ENCODE results near the gene EXOC6B.

The EXOC6B gene

DNA sequence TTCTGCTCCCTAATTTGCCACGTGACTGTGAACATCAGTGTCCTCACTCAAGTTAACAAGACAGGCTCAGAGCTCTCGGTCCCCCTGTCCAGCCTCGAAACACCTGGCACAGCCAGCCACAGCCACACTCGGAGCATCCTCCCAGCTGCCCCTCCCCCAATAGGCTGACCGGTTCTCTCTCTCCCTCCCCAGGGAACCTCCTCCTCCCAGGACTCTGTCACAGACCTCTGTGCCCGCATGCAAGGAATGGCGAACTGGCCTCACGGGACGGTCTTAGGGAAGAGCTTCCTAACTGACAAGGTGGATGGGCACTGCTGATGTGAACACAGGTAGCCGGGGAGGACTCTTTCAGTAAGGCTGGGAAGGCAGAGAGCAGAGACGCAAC is 697.0 kb downstream of the EXOC6B start:
- Histone ChIP-seq H3K4me3 (no peak overlapping the region), H3K9ac (ENCODE audit: insufficient read length) (no peak overlapping the region), H3K27ac (no peak overlapping the region), H3K36me3 (ENCODE audit: insufficient read depth, low read length) (peaks cover 18% of the 10 kb centered on the region), H3K9me3 (ENCODE audit: low read depth, low read length) (no peaks in the 10 kb centered on the region)
- TF ChIP-seq FOXP2 (optimal IDR thresholded peaks at IDR 0.05; ENCODE audit: control extremely low read depth, extremely low read length, insufficient read depth) (no peak), POLR2AphosphoS5 (IDR thresholded peaks at IDR 0.05; ENCODE audit: borderline replicate concordance, low read depth, low read length) (no peak), EZH2 (IDR thresholded peaks at IDR 0.05) (no peak)
- DNase-seq (ENCODE audit: low read depth, low spot score): no peak

DNA sequence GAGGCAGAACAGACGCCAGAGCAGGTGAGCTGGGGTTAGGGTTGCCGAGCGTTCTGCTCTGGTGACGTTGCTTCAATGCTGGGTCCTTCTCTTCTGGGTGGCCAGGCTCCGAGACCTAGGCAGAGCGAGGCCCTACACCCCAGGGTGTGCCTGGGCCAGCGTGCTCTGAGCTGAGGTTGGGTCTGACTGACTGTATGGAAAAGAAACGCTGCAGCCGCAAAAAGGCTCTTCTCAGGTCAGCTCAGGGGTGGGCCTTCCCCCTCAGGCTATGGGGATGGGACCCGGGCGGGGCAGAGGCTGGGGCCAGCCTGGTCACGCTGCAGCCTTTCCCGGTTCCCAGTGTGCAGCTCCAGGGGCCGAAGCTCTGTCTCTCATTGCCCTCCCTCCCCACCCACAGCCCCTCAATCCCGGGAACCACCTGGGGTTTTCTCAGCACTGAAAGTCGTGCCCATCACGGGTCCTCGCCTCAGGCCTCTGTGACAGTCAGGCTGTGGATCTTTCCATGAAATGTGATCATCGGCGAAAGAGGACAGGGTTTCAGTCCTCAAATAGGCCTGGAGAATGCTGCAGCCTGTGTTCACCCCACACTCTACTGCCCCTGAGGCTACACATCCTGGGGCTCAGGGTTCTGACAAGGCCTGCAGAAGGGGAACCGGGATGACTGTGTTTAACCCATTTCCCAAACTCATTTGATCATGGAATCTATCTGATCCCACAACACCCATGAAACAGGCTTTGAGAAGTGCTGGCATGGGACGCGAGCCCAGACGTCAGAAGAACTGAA is 697.6 kb downstream of the EXOC6B start:
- Histone ChIP-seq H3K9me3 (ENCODE audit: low read depth, low read length) (no peaks in the 10 kb centered on the region), H3K9ac (ENCODE audit: insufficient read length) (no peak overlapping the region), H3K36me3 (ENCODE audit: insufficient read depth, low read length) (peaks cover 12% of the 10 kb centered on the region), H3K4me3 (no peak overlapping the region), H3K27ac (no peak overlapping the region)
- DNase-seq (ENCODE audit: low read depth, low spot score): no peak
- TF ChIP-seq POLR2AphosphoS5 (IDR thresholded peaks at IDR 0.05; ENCODE audit: borderline replicate concordance, low read depth, low read length) (no peak), FOXP2 (optimal IDR thresholded peaks at IDR 0.05; ENCODE audit: control extremely low read depth, extremely low read length, insufficient read depth) (no peak)

DNA sequence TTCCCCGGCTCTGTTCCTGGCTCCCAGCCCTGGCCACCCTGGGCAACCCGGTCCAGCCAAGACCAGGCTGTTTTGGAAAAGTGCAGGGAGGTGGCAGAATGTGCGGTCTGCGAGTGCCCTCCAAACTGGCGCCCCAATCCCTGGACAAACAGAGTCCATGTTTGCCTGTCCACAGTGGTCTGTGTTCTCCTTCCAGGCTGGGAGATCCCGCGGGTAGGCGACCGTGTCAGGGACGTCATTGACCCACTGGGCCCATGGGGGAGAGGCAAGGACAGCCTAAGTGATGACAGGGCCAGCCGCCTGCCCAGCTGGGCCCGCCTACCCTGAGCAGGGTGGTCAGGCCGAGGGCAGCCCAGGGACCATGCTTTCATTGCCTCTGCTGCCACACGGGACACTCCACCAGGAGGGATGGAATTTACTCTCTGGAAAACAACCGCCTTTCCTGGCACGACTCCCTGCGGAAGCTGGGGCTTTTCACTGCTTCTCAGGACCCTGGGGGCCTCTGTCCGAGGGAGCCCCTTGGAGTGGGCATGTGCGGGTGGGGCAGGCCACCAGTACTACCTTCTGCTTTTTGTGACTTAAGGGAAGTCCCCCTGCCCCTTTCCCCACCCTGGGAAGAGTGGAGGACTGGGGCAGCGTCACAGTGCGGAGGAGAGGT is 698.3 kb downstream of the EXOC6B start:
- DNase-seq (ENCODE audit: low read depth, low spot score): no peak
- TF ChIP-seq EZH2 (IDR thresholded peaks at IDR 0.05) (no peak), POLR2AphosphoS5 (IDR thresholded peaks at IDR 0.05; ENCODE audit: borderline replicate concordance, low read depth, low read length) (no peak), FOXP2 (optimal IDR thresholded peaks at IDR 0.05; ENCODE audit: control extremely low read depth, extremely low read length, insufficient read depth) (no peak)
- H3K9ac ChIP-seq (ENCODE audit: insufficient read length): no peak overlapping the region
- no peak overlapping the region for H3K27ac ChIP-seq
- H3K4me3 ChIP-seq: no peak overlapping the region
- H3K9me3 ChIP-seq (ENCODE audit: low read depth, low read length): no peaks in the 10 kb centered on the region
- peaks cover 5% of the 10 kb centered on the region for H3K36me3 ChIP-seq (ENCODE audit: insufficient read depth, low read length)

DNA sequence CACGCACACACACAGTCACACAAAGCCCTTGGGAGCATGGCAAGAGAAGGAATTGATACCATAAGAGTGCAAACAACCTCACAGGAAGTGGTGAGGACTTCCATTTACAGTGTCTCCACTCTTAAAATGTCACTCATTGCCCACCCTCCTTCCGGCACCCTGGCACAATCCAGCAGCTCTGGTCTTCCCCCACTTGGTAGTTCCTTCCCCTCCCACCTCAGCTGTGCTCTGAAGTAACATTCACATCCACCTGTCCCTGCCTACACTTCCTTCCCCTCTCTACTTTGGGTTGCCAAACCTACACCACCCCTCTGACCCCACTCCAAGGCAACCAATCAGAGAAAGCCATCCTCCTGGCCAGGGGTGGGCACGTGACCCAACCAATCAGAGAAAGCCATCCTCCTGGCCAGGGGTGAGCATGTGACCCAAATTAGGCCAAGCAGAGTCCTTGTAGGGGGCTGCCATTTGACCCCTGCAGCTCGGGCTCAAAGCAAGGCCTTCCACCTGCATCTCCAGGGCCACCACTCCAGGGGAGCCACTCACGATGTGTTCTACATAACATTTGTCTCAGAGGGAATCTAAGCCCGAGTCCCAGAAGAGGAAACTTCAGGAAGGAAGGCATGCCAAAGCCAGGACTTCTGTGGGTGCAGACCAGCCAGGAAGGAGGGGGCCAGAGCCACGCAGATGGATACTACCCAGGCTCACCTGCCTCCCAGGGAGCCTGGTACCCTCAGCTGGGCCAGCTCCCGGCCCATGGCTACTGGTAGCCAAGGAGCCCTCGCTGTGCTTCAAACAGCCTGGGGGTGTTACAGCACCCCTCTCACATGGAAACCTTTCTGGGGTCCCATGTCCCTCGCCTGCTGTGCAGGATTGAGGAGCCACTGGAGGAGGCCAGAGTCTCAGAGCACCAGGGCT is 699.4 kb downstream of the EXOC6B start:
- DNase-seq (ENCODE audit: low read depth, low spot score): no peak
- Histone ChIP-seq H3K9ac (ENCODE audit: insufficient read length) (no peak overlapping the region), H3K36me3 (ENCODE audit: insufficient read depth, low read length) (no peaks in the 10 kb centered on the region; the same call in 1 of the 2 replicates), H3K9me3 (ENCODE audit: low read depth, low read length) (no peaks in the 10 kb centered on the region), H3K27ac (no peak overlapping the region), H3K4me3 (no peak overlapping the region)
- no peak for TF ChIP-seq POLR2AphosphoS5 (IDR thresholded peaks at IDR 0.05; ENCODE audit: borderline replicate concordance, low read depth, low read length)
- no peak for TF ChIP-seq FOXP2 (optimal IDR thresholded peaks at IDR 0.05; ENCODE audit: control extremely low read depth, extremely low read length, insufficient read depth)
- TF ChIP-seq EZH2 (IDR thresholded peaks at IDR 0.05): no peak

Measured in SK-N-MC (cell line).